Activated CD4-positive, alpha-beta T cell treated with anti-CD3 and anti-CD28 coated beads, Interleukin-2, amount 50 U/mL, for 1 hour (primary cell): ENCODE results near the gene ZMYND8.

Experiments
- DNase-seq: peaks from one replicate; pipeline ENCODE4 v3.0.0-alpha.2; 2020

The ZMYND8 gene

GRCh38 chr20:47160992-47161391, 195.5 kb downstream of the ZMYND8 start:
- DNase-seq, result no peak

- no peak for DNase-seq
These were observed 196.3 kb downstream of the ZMYND8 start for GRCh38 chr20:47160240-47160639.
